Hepatocyte (in vitro differentiated cells): ENCODE results near the gene KRT86. TPM values are rescaled to one million over a fixed set of nuclear protein-coding genes. Genes with fewer than 3 reads are reported as not detected.
"Not testable (repeated sequence)": the region's sequence is repeated elsewhere in the genome, so short reads cannot be mapped to it uniquely, and the experiment has no call there.

ENCODE experiments used
- DNase-seq: peaks from one replicate; pipeline ENCODE4 v3.0.0-alpha.2; 2016; ENCODE audit warnings: low spot score
- H2AFZ ChIP-seq: fragments of 200-600 bp; sonication (generic); 2 replicates; pipeline ENCODE4 v1.6.0; 2016; ENCODE audit warnings: antibody characterized with exemption, mild to moderate bottlenecking
- H3K27ac ChIP-seq: fragments of 200-600 bp; sonication (generic); 2 replicates; pipeline ENCODE4 v1.5.1; 2016; ENCODE audit warnings: mild to moderate bottlenecking
- H3K27me3 ChIP-seq: fragments of 200-600 bp; sonication (generic); 2 replicates; pipeline ENCODE4 v1.6.1; 2016
- H3K36me3 ChIP-seq: fragments of 200-600 bp; sonication (generic); replicated peaks from 2 replicates; pipeline ENCODE4 v1.5.1; 2016; ENCODE audit warnings: low read depth; ENCODE audit not compliant: insufficient read depth
- H3K4me1 ChIP-seq: fragments of 200-600 bp; sonication (generic); 2 replicates; pipeline ENCODE4 v1.5.1; 2016; ENCODE audit warnings: mild to moderate bottlenecking, moderate library complexity; ENCODE audit not compliant: insufficient read depth
- H3K4me2 ChIP-seq: fragments of 200-600 bp; sonication (generic); 2 replicates; pipeline ENCODE4 v1.6.0; 2016
- H3K4me3 ChIP-seq: fragments of 200-600 bp; sonication (generic); 2 replicates; pipeline ENCODE4 v1.5.1; 2016; ENCODE audit warnings: mild to moderate bottlenecking
- H3K79me2 ChIP-seq: fragments of 200-600 bp; sonication (generic); 2 replicates; pipeline ENCODE4 v1.6.0; 2017; ENCODE audit warnings: mild to moderate bottlenecking
- H3K9me2 ChIP-seq: fragments of 200-600 bp; sonication (generic); replicated peaks from 2 replicates; pipeline ENCODE4 v1.6.0; 2017; ENCODE audit warnings: mild to moderate bottlenecking; ENCODE audit not compliant: insufficient read depth
- H3K9me3 ChIP-seq: fragments of 200-600 bp; sonication (generic); 2 replicates; pipeline ENCODE4 v1.5.1; 2016; ENCODE audit warnings: low read depth, mild to moderate bottlenecking
- H4K20me1 ChIP-seq: fragments of 200-600 bp; sonication (generic); 2 replicates; pipeline ENCODE4 v1.6.0; 2016; ENCODE audit warnings: mild to moderate bottlenecking; ENCODE audit not compliant: insufficient read depth, poor library complexity, severe bottlenecking
- EZH2 ChIP-seq: fragments of 200-600 bp; sonication (generic); IDR thresholded peaks from 2 replicates; pipeline ENCODE4 v1.6.1; 2016; ENCODE audit warnings: antibody characterized with exemption, mild to moderate bottlenecking, borderline replicate concordance
- EZH2phosphoT487 ChIP-seq: fragments of 200-600 bp; sonication (generic); IDR thresholded peaks from one replicate; pipeline ENCODE4 v1.6.1; 2018; ENCODE audit warnings: antibody characterized with exemption, mild to moderate bottlenecking, low read depth, moderate library complexity; ENCODE audit not compliant: unreplicated experiment, severe bottlenecking
- WGBS: methylation state at CpG from one replicate; pipeline ENCODE4 v1.1.6; 2016; ENCODE audit warnings: low lambda C conversion rate; ENCODE audit errors: missing lambda C conversion rate; 5-methylcytosine and 5-hydroxymethylcytosine counted together
- polyA plus RNA-seq: library from polyadenylated mRNA; unstranded; fragments of >200 nt; fragmentation: Nextera tagmentation; extraction: Ambion mirVana; gene quantifications from 2 replicates; pipeline ENCODE4 v1.2.1, GENCODE V29; 2016
- total RNA-seq: library from RNA; depleted of rRNA; stranded (reverse); fragments of >200 nt; gene quantifications from 2 replicates; pipeline ENCODE4 v1.2.3, GENCODE V29; 2014
- TF ChIP-seq, protein P1 (sequence below): fragments of 200-600 bp; sonication (generic); IDR thresholded peaks from 2 replicates; pipeline ENCODE4 v1.5.1; 2016; ENCODE audit warnings: antibody characterized with exemption, mild to moderate bottlenecking; ENCODE audit not compliant: poor library complexity

Gene KRT86
- total and polyA plus RNA-seq, 2 experiments from 2014 or later: 0.40 TPM; not detected in 1

- no peaks in the 10 kb centered on the region for H3K9me3 ChIP-seq
- no peak overlapping the region for H2AFZ ChIP-seq
- no peak for DNase-seq
- peaks cover 25% of the 10 kb centered on the region for H3K4me1 ChIP-seq
- WGBS: 94% methylated on average over 12 of the region's 12 CpGs
- H3K27me3 ChIP-seq: no peaks in the 10 kb centered on the region
- H3K79me2 ChIP-seq: no peaks in the 10 kb centered on the region
- TF ChIP-seq EZH2 (no peak), EZH2phosphoT487 (no peak)
- TF ChIP-seq, protein P1, sequence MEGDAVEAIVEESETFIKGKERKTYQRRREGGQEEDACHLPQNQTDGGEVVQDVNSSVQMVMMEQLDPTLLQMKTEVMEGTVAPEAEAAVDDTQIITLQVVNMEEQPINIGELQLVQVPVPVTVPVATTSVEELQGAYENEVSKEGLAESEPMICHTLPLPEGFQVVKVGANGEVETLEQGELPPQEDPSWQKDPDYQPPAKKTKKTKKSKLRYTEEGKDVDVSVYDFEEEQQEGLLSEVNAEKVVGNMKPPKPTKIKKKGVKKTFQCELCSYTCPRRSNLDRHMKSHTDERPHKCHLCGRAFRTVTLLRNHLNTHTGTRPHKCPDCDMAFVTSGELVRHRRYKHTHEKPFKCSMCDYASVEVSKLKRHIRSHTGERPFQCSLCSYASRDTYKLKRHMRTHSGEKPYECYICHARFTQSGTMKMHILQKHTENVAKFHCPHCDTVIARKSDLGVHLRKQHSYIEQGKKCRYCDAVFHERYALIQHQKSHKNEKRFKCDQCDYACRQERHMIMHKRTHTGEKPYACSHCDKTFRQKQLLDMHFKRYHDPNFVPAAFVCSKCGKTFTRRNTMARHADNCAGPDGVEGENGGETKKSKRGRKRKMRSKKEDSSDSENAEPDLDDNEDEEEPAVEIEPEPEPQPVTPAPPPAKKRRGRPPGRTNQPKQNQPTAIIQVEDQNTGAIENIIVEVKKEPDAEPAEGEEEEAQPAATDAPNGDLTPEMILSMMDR: no peak
- H3K36me3 ChIP-seq: no peaks in the 10 kb centered on the region
- H3K27ac ChIP-seq: no peak overlapping the region
- H3K4me2 ChIP-seq: no peak overlapping the region
- H4K20me1 ChIP-seq: no peaks in the 10 kb centered on the region
- no peaks in the 10 kb centered on the region for H3K9me2 ChIP-seq
- no peak overlapping the region for H3K4me3 ChIP-seq
Observed at GRCh38 chr12:52344111-52344510, 69.7 kb downstream of the KRT86 start.

GRCh38 chr12:52345041-52345440, 70.6 kb downstream of the KRT86 start:
- H3K27ac ChIP-seq: peak overlapping the region; percentile 78
- H4K20me1 ChIP-seq, H3K27me3 ChIP-seq, H3K9me2 ChIP-seq, H3K9me3 ChIP-seq, H3K4me2 ChIP-seq, H3K4me3 ChIP-seq, H3K79me2 ChIP-seq, DNase-seq, H2AFZ ChIP-seq, H3K36me3 ChIP-seq: not testable (repeated sequence)
- 80% methylated on average over 8 of the region's 8 CpGs for WGBS
- peaks cover 25% of the 10 kb centered on the region for H3K4me1 ChIP-seq

GRCh38 chr12:52346593-52346992, 72.1 kb downstream of the KRT86 start:
- TF ChIP-seq, protein P1: no peak
- TF ChIP-seq EZH2 (no peak), EZH2phosphoT487 (no peak)
- peaks cover 25% of the 10 kb centered on the region for H3K4me1 ChIP-seq
- H4K20me1 ChIP-seq: no peaks in the 10 kb centered on the region
- H3K27me3 ChIP-seq: no peaks in the 10 kb centered on the region
- H3K9me2 ChIP-seq: no peaks in the 10 kb centered on the region
- peak; percentile 28 for DNase-seq
- H3K27ac ChIP-seq: peak overlapping the region; percentile 78
- WGBS: 62% methylated on average over 4 of the region's 4 CpGs
- H3K4me2 ChIP-seq: no peak overlapping the region
- no peaks in the 10 kb centered on the region for H3K36me3 ChIP-seq
- no peaks in the 10 kb centered on the region for H3K9me3 ChIP-seq
- H2AFZ ChIP-seq: no peak overlapping the region
- H3K79me2 ChIP-seq: no peaks in the 10 kb centered on the region
- no peak overlapping the region for H3K4me3 ChIP-seq

GRCh38 chr12:52347016-52347415, 72.6 kb downstream of the KRT86 start:
- Histone ChIP-seq H3K36me3 (no peaks in the 10 kb centered on the region), H3K9me2 (no peaks in the 10 kb centered on the region), H3K9me3 (no peaks in the 10 kb centered on the region), H3K27me3 (no peaks in the 10 kb centered on the region), H3K4me2 (no peak overlapping the region), H3K4me1 (peaks cover 25% of the 10 kb centered on the region), H4K20me1 (no peaks in the 10 kb centered on the region), H3K27ac (peak overlapping the region; percentile 61), H3K4me3 (no peak overlapping the region), H2AFZ (no peak overlapping the region), H3K79me2 (no peaks in the 10 kb centered on the region)
- peak; percentile 32 for DNase-seq
- TF ChIP-seq EZH2phosphoT487 (no peak), EZH2 (no peak)
- TF ChIP-seq, protein P1: no peak
- 74% methylated on average over 9 of the region's 9 CpGs for WGBS
